IPS-11a (cell line): ENCODE measurements around the gene ZFYVE9.

Experiments
- H3K4me3 ChIP-seq: one replicate; pipeline ENCODE4 v1.5.1; 2013; ENCODE audit warnings: low read depth, low read length, control low read depth

Gene ZFYVE9

DNA sequence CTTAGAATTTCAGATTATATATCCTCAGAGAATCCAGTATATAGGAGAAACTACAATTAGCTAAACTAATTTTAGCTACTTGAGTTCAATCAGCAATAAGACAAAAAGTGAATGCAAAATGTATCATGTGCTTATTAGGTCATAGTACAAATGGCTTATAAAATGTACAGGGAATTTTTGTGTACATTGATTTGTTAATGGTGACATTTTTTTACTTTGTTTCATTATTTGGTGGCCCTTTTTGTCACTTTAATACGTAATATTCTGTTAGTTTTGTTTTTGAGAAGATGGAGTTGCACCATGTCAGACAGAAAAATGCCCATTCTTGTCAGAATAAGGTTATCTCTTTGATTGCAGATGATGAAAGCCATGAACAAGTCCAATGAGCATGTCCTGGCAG, 190.5 kb downstream of the ZFYVE9 start:
- no peak overlapping the region for H3K4me3 ChIP-seq

DNA sequence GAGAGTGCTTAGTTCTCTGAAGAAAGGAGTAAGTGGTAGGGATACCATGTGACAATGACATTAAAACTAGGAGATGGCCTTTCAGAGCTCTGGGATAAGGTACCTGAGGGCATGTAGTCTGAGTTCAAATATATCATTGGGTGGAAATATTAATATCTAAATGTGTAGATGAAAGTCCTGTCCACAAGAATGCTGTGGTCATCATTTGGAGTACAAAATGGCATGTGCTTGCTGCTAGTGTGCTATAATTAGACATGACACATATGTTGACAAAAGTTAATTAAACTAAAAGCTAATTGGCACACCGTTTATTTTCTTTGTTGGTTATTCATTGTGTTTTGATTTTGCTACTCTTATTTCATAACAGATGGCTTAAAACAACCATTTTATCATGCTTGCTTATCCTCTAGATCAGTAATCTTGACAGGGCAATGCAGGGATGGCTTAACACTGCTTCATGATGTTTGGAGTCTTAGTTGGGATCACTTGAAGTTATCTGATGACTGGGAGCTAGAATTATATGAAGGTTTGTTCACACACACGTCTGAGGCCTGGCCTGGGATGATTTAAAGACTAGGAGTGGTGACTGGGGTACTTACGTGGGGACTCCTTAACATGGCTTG, 193.1 kb downstream of the ZFYVE9 start:
- no peak overlapping the region for H3K4me3 ChIP-seq

DNA sequence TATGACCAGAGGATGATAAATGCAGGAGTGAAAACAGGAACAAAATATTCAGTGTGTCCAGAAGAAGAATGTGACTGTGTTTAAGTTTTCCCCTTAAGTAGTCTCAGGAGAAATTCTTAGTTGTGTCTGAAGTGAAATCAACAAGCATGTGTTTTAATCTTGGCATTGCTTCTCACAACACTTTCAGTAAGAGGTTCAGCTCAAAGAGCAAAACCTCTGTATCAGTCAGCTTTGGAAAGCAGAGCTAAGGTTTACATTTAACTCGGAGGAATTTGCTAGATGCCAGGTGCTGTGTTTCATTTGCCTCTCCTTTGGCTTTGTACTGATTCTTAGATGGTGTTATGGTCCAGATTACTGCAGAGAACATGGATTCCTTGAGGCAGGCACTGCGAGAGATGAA, 195.6 kb downstream of the ZFYVE9 start:
- H3K4me3 ChIP-seq = no peak overlapping the region

DNA sequence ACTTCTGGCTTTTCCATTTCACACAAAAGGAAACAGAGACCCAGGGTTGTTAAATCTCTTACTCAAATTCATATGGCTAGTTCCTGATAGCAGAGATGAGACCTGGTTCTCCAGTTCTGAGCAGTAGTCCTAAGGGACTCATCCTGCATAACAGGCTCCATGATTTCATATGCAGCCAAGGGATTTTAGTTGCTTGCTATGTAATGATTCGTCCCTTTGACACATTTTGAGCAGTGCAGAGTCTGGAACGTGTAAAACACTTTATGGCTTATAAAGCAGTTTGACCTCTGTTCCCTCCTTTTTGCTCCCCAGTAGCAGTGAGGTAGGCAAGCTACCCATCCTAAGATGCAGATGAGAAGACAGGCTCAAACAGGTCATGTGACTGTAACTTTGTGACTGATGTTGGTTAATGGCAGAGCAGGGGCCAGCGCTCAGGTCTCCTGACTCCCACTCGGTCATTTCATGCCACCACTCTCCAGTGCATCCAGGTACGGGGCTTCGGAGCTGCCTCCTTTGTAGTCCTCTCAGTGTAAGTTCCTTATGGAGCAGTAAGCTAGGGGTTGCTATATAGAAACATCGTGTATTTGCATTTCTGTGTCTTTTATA, 199.9 kb downstream of the ZFYVE9 start:
- no peak overlapping the region for H3K4me3 ChIP-seq

DNA sequence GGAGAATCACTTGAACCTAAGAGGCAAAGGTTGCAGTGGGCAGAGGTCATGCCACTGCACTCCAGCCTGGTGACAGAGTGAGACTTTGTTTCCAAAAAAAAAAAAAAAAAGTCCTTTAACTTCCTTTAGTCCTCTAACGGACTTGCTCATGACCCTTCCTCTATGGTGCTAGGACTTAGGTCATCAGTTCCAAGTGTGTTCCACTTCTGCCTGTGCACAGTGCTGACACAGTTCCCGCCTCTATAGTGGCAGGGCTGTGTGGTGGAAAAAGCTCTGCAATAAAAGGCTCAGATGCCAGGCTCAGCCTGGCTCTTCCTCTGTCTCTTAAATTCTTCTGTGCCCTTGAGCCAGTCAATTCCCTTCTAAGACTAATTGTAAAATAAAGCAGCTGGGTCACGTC, 202.1 kb downstream of the ZFYVE9 start:
- H3K4me3 ChIP-seq = no peak overlapping the region

DNA sequence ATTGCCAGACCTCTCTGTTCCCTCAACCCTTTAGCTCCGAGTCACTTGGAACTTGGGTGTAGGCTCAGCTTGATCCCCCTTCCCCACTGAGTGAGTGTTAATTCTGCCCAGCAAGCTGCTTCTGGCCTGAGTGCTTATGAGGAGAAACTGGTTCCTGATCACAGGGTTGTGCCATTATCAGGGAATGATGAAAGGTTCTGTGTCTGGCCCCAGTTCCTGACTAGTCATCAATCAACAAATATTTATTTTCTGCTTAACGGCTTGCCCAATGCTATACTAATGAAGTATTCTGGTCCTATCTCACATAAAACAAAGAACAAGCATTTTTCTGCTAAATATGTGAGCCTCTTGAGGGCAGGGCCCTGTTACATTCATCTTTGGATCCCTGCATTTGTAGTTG, 203.4 kb downstream of the ZFYVE9 start:
- no peak overlapping the region for H3K4me3 ChIP-seq

DNA sequence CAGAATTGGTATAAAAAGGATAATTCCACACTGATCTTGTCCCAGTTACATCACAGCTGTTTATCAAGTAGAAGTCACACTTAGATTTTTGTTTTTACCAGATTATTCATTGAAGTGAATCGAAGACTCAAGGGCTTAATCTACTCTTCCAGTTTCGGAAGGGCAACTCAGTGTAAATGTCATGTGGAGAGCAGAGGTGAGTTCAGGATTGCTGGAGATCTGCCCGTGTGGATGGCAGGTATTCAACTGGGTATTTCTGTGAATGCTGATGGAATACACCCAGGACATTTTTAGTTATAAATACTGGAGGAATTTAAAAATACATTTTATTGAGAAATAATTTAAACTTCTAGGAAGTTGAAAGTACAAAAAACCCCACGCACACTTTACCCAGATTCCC, 204.8 kb downstream of the ZFYVE9 start:
- no peak overlapping the region for H3K4me3 ChIP-seq

DNA sequence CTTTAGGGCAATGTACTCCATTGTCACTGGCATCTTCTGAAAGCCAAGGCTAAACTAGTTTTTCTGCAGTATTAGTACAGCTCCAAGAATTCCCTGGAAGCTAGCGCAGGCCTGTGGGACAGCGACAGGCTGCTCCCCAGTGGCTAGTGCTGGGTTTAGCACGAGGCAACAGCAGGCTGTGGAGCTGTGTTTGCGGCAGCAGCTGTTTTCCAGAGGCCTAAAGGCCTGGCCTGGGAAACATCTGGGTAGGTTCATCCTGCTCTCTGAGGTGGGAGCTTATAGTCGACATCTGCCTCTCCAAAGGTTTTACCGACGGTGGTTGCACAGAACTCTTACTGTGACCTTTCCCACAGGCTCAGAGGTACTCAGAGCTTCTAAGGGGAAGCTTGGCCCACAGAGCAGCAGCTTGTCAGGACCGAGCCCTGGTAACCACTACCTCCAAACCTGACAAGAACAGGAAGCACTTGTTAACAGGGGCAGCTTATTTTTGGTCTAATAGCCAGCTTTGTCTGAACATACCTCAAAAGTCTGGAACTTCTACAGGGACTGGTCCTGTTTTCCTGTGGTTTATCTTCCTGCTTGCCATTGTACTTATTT, 206.9 kb downstream of the ZFYVE9 start:
- no peak overlapping the region for H3K4me3 ChIP-seq

DNA sequence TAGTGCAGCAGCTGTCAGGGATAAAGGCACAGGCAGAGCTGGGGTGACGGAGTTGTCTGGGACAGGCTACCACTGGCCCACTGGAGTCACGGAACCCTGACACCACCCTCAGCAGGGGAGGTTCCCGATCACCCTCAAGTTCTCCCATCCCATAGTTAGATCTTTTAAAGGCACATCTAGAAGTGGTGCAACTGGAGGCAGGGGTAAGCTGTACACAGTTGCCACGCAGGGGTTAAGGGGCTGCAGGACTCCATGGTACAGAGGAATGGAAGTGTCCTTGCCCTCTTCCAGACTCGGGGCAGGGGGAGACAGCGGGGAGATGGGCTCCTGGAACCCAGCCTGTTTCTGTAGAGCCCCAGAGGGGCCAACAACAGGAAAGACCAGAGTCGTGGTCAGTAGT, 210.8 kb downstream of the ZFYVE9 start:
- no peak overlapping the region for H3K4me3 ChIP-seq

DNA sequence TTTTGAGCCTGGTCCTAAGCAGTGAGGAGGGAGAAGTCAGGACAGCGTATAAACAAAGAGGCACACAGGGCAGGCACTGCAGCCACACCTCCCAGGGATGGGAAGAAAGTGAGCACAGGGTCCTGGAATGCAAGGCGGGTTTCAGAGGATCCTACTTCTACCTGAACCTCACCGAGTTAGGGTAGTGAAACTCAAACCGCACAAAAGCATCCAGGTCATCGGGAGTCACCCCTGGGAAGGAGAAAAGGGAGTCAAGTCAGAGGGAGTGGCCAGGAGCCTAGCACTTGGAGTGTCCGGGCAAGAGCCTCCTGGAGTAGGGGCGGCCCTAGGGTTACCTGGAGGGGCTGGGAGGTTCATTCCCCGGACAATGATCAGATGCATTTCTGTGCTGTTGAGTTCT, 213.5 kb downstream of the ZFYVE9 start:
- H3K4me3 ChIP-seq = no peak overlapping the region

DNA sequence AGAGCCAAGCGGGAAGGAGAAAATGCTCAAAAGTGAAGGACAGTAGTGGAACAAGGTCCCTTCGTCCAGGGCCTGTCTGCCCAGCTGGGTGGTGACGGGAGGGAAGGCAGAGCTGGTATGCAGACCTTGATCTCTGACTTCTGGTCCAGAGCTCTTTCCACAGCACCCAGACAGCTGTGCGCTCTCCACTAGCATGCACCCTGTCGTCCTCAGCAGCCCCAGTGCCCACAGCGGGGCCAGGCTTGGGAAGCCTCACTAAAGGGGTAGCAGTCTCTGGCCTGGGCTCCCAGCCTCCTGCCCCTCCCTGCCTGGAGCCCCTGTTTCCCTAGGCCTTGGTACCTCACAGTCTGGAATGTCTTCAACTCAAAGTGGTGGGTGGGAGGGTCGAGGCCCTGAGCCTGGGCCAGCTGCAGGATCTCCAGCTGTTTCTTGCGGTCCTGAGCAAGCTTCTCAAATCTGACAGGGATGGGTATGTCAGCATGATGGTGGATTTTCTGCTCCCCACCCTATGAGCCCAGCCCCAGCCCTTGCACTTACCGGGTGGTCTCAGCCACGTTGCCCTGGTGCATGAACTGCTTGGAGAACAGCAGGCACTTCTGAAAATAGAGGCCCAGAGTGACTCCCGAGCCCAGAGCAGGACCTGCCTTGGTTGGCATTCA, 214.1 kb downstream of the ZFYVE9 start:
- no peak overlapping the region for H3K4me3 ChIP-seq

DNA sequence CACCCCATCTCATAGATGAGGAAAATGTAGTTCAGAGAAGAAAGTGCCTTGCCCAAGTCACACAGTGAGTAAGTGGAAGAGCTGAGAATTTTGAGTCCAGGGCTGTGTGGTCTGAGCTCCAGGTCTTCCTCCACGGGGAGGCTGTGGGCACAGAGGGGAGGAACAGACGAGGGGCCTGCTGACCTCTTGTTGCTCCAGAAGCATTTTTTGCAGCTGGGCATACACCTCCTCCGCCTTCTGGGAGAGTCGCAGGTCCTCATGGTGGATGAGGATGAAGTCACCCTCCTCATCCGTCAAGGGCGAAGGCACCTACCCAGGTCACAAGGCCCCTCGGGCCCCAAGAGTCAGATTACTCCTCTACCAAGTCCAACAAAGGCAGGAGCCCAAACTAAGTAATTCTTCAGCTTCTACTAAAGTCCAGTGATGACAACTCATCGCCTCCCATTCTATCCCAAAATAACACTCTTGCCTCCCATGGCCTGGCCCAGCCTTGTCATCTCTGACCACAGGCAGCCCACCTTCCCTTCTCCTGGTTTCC, 215.0 kb downstream of the ZFYVE9 start:
- H3K4me3 ChIP-seq = no peak overlapping the region

DNA sequence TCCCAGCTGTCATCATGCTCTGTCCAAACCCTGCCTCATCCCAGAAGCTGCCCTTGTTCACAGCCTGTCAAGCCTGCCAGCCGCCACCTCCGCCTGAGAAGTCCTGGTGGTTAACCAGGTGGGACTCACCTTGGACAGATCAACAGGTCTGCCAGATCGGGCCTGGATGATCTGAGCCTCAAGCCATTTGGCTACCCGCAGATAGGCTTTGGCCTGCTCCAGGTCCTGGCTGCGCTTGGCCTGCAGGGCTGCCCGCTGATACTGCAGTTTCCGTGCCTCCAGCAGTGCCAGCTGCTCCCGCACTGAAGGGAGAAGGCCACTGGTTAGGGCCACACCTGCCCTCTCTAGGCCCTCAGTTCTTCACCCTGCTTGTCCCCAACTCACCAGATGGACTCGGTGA, 215.5 kb downstream of the ZFYVE9 start:
- H3K4me3 ChIP-seq = no peak overlapping the region

DNA sequence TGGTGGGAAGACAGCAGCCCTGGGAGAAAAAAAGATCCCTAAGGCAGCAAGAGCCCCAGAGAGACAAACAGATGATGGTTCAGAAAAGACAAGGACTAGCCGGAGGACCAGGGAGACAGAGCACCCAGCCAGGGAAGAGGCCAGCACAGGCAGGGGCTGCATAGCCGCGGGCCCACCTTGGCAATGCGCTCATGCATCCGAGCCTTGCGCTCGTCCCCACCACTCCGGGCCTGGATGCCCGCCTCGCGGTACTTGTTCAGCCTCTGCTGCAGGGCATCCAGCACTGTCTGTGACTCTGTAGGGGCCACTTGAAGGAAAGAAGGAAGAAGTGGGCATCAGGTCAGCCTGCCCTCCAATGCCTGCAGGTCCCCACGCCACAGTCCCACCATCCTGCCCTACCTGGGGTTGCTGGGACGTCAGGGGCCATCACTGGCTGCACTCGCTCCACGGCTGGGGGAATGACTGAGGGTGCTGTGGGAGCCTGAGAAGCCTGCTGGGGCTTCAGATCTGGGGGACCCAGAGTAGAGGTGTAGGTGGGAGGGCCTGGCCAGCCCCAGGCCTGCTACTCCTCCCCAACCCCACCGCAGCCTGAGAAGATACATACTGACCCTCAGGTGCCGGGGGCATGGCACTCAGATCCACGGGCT, 217.1 kb downstream of the ZFYVE9 start:
- H3K4me3 ChIP-seq = no peak overlapping the region

DNA sequence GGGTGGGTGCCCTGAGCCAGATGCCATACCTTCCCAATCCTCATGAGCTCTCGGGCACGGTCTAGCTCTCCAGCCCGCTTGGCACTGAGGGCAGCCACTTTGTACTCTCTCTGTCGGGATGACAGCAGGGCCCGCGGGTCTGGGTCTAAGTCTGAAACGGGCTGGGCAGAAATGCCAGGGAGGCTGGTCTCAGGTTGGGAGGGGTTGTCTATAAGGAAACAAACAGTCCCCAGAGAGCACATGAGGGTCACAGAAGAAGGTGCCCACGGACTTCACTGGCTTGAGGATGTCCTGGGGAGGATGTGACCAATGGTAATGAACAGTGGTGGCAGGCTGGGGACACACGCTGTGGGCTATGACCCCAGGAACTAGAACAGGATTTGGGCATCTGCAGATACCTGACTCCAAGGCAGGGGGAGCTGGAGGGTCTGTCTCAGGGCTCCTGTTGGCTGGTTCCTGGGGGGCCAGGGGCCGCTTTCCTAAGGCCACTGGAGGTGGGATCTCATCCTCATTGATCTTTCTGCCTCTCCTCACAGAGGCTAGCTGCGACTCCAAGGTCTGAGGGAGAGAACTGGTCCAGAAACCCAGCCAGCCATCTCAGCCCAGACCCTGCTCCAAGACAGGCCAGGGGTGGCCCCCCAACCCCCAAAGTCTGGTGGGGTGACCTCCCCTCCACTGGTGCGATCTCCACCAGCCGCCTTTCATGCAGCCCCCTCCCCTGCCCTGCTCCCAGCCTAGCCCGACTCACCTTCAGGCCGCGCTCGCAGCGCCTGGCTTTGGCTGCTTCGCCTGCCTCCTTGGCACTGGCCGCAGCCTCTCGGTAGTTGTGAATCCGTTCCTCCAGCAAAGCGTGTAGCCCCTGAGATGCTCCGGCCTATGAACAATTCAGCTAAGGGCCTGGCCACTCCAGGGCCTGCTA, 218.0 kb downstream of the ZFYVE9 start:
- H3K4me3 ChIP-seq = no peak overlapping the region

DNA sequence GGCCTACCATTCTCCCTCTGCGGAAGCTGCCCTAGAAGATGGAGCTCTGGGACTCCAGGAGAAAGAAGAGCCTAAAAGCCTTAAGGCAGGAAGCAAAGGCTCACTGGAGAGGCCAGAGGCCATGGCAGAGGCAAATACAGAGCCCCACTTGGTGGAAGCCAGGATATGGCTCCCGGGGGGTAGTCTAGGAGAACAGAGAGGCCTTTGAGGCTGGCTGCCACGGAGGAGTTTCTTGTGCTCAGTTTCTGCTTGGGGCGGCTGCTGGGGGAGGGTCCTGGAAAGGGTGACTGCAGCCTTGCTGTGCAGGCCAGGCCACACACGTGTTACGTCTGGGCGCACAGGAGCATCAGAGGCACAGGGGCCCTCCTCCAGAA, 218.7 kb downstream of the ZFYVE9 start:
- H3K4me3 ChIP-seq = no peak overlapping the region

DNA sequence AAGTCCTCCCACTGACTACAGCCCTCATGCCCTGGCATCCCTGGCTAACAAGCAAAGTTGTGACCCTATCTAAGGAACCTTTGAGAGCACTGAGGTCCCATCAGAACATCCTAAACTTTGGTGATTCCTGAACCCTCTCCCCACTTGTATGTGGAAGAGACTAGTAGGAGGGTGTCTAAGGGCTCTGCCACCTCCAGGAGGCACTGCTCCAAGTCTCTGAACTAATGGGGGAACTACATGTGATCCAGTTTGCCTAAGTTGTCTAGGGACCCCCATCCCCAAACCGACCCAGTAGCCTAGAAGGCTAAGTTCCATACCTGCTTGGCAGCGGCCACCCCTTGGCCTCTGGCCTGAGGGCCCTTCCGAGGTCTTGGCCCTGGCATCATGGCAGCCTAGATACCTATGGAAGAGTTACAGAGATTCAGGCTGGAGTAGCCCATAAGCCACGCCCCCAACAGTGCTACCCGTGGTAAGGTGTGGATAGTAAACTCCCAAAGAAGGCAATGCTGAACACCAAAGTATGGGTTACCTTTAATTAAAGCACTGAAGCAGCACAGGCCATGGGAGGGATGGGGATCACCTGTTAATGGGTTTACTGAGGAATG, 222.4 kb downstream of the ZFYVE9 start:
- H3K4me3 ChIP-seq = no peak overlapping the region

DNA sequence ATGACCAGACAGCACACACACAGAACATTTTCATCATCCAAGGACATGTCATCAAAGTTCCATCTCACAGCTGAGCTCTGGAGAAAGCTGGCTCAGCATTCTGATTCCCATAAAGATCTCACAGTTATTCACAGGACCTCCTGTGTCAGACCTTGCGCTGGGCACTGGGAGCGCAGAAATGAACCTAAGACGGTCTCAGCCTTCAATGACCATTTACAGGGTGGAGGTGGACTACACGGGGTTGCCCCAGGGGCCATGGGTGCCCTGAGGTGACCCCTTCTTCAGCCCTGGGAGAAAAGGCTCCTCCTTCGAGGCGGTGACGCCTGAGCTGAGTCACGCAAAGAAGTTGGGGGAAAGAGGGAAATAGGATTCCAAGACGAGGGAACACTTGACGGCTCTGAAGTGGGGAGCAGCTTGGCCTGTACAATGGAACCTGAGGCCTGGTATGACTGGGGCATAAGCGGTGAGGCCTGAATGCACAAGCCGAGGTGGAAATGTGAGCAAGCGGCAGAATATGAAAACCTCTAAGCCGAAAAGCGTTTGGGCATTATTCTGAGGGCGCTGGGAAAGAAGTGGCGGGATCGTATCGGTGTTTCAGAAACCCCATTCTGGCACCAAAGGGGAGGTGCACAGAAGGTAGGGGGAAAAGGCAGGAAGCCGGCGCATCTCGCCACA, 223.3 kb downstream of the ZFYVE9 start:
- H3K4me3 ChIP-seq = peak overlapping the region; percentile 79

DNA sequence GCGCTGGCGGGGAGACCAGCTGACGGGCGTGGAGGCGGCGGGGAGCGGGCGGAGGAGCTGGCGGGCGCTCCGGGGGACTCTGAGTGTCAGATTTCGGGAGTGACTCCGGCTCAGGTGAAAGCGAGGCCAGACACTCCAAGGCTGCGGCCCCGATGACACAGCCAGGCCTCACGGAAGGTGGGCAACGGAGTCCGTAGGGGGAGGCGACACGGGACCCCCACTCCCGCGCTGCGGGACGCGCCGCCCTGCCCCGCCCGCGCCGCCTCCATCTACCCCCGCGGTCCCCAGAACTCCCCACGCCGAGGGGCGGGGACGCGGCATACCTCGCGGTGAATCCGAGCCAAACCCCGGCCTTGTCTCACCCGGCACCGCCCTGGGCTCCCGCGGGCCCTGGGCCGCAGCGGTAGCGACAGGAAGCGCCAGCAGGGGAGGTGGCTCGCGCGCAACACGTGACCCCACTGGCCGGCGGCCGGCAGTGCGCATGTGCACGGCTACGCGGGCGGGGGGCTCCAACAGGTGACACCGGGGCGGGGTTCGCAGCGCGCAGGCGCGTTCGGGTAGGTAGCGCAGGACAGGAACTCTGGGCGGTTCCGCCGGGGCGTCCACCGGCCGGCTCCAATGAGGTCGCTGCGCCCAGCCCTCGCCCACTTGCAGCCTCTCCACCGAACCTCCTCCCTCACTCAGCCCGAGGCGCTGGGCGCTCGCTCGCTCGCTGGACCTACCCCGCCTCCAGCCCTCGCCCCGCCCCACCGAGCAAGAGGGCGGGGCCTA, 224.0 kb downstream of the ZFYVE9 start, which contains the start of gene CC2D1B:
CC2D1B (minus strand) TSS at position 460 of the 771 bp plus-strand sequence. CDS start 1,585 bp downstream, outside the sequence.
- peak within 1 kb of the TSS; percentile 79 for H3K4me3 ChIP-seq
